ENCODE measurements around the gene FAM171A2. TPM values are rescaled to one million over a fixed set of nuclear protein-coding genes. Genes with fewer than 3 reads are reported as not detected.

The FAM171A2 gene
- 51.4 TPM for total RNA-seq

DNA sequence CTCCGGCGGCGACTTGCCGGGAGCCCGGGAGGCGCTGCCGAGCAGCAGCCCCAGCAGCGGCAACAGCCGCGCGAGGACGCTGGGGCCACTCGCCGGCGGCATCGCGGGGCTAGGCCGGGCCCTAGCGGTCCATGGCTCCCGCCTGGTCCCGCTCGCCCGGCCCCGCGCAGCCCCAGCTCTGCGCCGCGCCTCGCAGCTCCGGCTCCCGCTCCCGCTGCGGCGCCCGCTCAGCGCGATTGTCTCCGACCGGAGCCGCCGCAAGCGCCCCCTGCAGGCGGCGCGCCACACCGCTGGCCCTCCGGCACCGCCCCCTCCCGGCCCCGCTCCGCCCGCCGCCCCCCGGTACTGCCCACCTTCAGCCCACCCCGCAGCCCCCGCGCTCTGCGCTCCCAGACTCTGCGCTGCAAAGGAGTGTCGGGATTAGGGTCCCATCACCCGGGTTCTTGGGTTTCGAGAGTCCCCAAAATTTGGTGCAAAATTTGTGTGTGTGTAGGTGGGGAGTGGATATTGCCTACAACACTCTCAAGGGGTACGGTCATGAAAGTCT, at the start of gene FAM171A2:
FAM171A2 (minus strand) TSS at position 241 of the 547 bp plus-strand sequence; CDS start at position 102, 139 bp downstream.

DNA sequence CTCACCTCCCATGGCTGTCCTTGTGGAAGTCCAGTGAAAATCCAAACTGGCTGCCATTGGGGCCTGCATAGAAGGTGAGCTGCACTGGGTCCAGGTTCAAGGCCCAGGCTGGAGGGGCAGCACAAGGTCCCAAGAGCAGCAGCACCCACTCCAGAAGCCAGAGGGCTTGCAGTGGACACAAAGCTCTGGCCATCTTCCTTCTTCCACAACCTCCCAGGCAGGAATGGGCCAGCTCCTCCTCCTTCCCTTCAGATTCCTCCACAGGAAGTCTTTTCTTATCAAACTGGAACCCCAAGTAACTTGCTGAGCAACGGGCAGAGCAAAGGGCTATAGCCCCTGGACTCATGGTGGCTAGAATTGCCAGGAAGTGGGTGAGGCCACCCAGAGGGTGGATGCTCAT, 25.6 kb upstream of the FAM171A2 start, which contains the start of gene ITGA2B:
ITGA2B (minus strand) TSS at position 369 of the 400 bp plus-strand sequence; CDS start at position 193, 176 bp downstream.

DNA sequence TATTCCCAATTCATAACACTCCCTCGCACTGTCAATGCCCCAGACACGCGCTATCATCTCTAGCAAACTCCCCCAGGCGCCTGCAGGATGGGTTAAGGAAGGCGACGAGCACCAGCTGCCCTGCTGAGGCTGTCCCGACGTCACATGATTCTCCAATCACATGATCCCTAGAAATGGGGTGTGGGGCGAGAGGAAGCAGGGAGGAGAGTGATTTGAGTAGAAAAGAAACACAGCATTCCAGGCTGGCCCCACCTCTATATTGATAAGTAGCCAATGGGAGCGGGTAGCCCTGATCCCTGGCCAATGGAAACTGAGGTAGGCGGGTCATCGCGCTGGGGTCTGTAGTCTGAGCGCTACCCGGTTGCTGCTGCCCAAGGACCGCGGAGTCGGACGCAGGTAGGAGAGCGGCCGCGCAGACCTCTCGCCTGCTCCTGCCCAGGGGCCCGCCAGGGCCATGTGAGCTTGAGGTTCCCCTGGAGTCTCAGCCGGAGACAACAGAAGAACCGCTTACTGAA, 18.7 kb downstream of the FAM171A2 start, which contains the start of gene GRN:
GRN (plus strand) TSS at position 364 of the 515 bp plus-strand sequence. CDS start 3,863 bp downstream, outside the sequence.

DNA sequence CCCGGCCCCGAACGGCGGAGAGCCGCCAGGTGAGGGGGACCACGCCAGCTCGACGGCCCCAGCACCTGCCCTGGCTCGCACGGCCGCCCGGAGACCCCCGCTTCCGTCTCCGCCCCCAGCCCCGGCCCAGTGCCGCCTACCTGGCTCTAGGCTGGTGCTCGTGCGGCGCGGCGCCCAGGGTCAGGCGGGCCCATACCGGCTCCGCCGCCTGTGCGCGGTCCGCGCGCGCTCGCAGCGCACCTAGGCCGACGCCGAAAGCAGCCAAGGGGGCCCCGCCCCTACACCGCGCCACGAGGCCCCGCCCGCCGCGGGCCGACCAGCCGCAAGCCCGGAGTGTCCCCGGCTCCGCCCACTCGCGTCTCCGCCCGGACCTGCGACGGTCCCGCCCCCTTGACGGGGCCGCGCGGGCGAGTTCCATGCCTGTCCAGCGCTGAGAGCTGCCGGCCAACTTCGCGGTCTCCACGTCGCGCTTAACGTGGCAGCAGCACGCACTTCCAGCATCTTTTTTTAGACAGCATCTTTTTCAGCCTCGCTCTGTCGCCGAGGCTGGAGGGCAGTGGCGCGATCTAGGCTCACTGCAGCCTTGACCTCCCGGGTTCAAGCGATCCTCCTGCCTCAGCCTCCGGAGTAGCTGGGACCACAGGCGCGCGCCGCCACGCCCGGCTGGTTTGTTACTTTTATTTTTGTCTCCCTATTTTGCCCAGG, 38.9 kb downstream of the FAM171A2 start, which contains the start of gene SLC25A39:
SLC25A39 (minus strand) TSS at position 253 of the 705 bp plus-strand sequence. CDS start 1,261 bp downstream, outside the sequence.

DNA sequence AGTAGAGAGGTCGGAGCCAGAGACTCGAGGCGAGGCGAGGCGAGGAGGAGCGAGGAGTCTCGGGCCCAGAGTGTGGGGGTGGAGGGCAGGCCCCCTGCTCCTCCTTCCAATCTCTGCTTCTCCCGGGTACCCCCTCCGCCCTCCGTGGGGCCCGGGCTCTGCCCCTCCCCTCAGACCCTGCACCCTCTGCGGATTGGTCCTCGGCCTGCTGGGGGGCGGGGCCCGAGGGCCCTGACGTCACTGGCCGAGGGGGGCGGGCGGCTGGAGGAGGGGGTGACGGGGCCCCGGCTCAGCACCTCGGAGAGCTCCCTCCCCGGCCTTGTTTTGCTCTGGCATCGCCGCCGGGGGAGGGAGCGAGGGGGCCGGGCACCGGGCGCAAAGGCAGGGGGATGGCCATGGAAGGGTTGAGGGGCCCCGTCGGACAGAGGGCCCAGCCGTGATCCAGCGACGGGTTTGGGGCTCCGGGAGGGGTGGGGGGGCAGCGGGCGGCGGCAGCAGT, 55.3 kb downstream of the FAM171A2 start, which contains the start of gene RUNDC3A:
RUNDC3A (plus strand) TSS at position 282 of the 499 bp plus-strand sequence. CDS start 232 bp downstream, outside the sequence.

Small RNA genes lying within 50 kb of the gene (small RNA-seq; reads per million reads assigned to genes)
- gene RF00012 (not detected), gene RN7SL258P (not detected), gene RNU6-453P (not detected)

Other genes starting within 250 kb of the FAM171A2 start
- gene HDAC5, start 240.2 kb downstream of the FAM171A2 start, total RNA-seq, result 82.4 TPM
- gene HROB, start 221.9 kb downstream of the FAM171A2 start, total RNA-seq, result 1.8 TPM
- gene ASB16, start 193.1 kb downstream of the FAM171A2 start, total RNA-seq, result not detected
- gene TMUB2, start 176.9 kb downstream of the FAM171A2 start, total RNA-seq, result 32.1 TPM
- 80.3 TPM for gene ATXN7L3, start 164.0 kb downstream of the FAM171A2 start, total RNA-seq
- gene UBTF, start 144.2 kb downstream of the FAM171A2 start, total RNA-seq, result 72.7 TPM
- 9.2 TPM for gene SLC4A1, start 95.7 kb downstream of the FAM171A2 start, total RNA-seq
- gene RUNDC3A, start 55.3 kb downstream of the FAM171A2 start, total RNA-seq, result 110 TPM
- 46.1 TPM for gene SLC25A39, start 39.0 kb downstream of the FAM171A2 start, total RNA-seq
- 95.3 TPM for gene GRN, start 18.6 kb downstream of the FAM171A2 start, total RNA-seq
- 2.3 TPM for gene ITGA2B, start 25.8 kb upstream of the FAM171A2 start, total RNA-seq
- 39.2 TPM for gene GPATCH8, start 139.6 kb upstream of the FAM171A2 start, total RNA-seq
- 6.9 TPM for gene FZD2, start 193.6 kb upstream of the FAM171A2 start, total RNA-seq

Measured in diencephalon (tissue), 1 donor.